PC-3 (cell line): ENCODE results near the gene PNMA6E. TPM values are rescaled to one million over a fixed set of nuclear protein-coding genes. Genes with fewer than 3 reads are reported as not detected.
A peak's percentile ranks its signal among the peaks of the same experiment; 100 is the strongest.

Source experiments
- ATAC-seq: fragments of 200-7000 bp; cut with Tn5 transposase; 2 replicates; pipeline ENCODE4 v1.9.1; 2020; ENCODE audit warnings: mild to moderate bottlenecking, moderate library complexity
- BruUV-seq: library from RNA; stranded (reverse); fragments of 400-500 nt; replicated peaks from 2 replicates; lab custom pipeline; 2021; lab: Mats Ljungman, UMichigan
- CTCF ChIA-PET: fragments of 300-600 bp; sonication (Branson Sonifier 250); formaldehyde crosslinking; loops from one replicate; lab custom pipeline; 2022; ENCODE audit warnings: antibody characterized with exemption; lab: Charles Lee
- POLR2A ChIA-PET: fragments of 300-600 bp; sonication (Branson Sonifier 250); formaldehyde crosslinking; loops from one replicate; lab custom pipeline; 2022; ENCODE audit warnings: antibody characterized with exemption; ENCODE audit not compliant: unreplicated experiment; lab: Charles Lee
- DNase-seq: peaks from one replicate; pipeline ENCODE4 v3.0.0-alpha.2; 2015
- H2AFZ ChIP-seq: fragments of 300-600 bp; sonication (generic); 2 replicates; pipeline ENCODE4 v1.6.0; 2016; ENCODE audit warnings: antibody characterized with exemption, low read length
- H3F3A ChIP-seq: fragments of 300-600 bp; sonication (generic); one replicate; pipeline ENCODE4 v1.6.0; 2017; ENCODE audit warnings: antibody characterized with exemption, low read length, control low read depth, mild to moderate bottlenecking; ENCODE audit not compliant: unreplicated experiment
- H3K27ac ChIP-seq: fragments of 300-600 bp; sonication (generic); 2 replicates; pipeline ENCODE4 v1.5.1; 2016; ENCODE audit warnings: mild to moderate bottlenecking, low read length
- H3K27me3 ChIP-seq: fragments of 300-600 bp; sonication (generic); 2 replicates; pipeline ENCODE4 v1.6.1; 2016; ENCODE audit warnings: low read length, mixed read lengths
- H3K36me3 ChIP-seq: fragments of 300-600 bp; sonication (generic); 2 replicates; pipeline ENCODE4 v1.6.1; 2016; ENCODE audit warnings: low read depth, mixed run types, low read length, mixed read lengths
- H3K4me1 ChIP-seq: fragments of 300-600 bp; sonication (generic); 2 replicates; pipeline ENCODE4 v1.5.1; 2016; ENCODE audit warnings: low read length; ENCODE audit not compliant: insufficient read depth
- H3K4me2 ChIP-seq: fragments of 300-600 bp; sonication (generic); 2 replicates; pipeline ENCODE4 v1.6.0; 2016; ENCODE audit warnings: low read length
- H3K4me3 ChIP-seq: fragments of 300-600 bp; sonication (generic); 2 replicates; pipeline ENCODE4 v1.5.1; 2016; ENCODE audit warnings: mild to moderate bottlenecking, low read length, mixed read lengths
- H3K79me2 ChIP-seq: fragments of 300-600 bp; sonication (generic); 2 replicates; pipeline ENCODE4 v1.6.1; 2017; ENCODE audit warnings: low read length, mixed read lengths
- H3K9ac ChIP-seq: fragments of 300-600 bp; sonication (generic); 2 replicates; pipeline ENCODE4 v1.6.0; 2016; ENCODE audit warnings: mild to moderate bottlenecking, low read length
- H3K9me2 ChIP-seq: fragments of 300-600 bp; sonication (generic); replicated peaks from 2 replicates; pipeline ENCODE4 v1.6.1; 2016; ENCODE audit warnings: mixed run types, low read length, mixed read lengths
- H3K9me3 ChIP-seq: fragments of 300-600 bp; sonication (generic); 2 replicates; pipeline ENCODE4 v1.6.1; 2016; ENCODE audit warnings: low read length, mixed read lengths
- H4K20me1 ChIP-seq: fragments of 300-600 bp; sonication (generic); 2 replicates; pipeline ENCODE4 v1.6.1; 2016; ENCODE audit warnings: low read length, mixed read lengths
- EZH2 ChIP-seq: fragments of 300-600 bp; sonication (generic); IDR thresholded peaks from one replicate; pipeline ENCODE4 v1.6.1; 2017; ENCODE audit warnings: antibody characterized with exemption, mild to moderate bottlenecking, low read length; ENCODE audit not compliant: unreplicated experiment
- EZH2phosphoT487 ChIP-seq: fragments of 300-600 bp; sonication (generic); IDR thresholded peaks from 2 replicates; pipeline ENCODE4 v1.6.1; 2018; ENCODE audit warnings: mild to moderate bottlenecking, antibody characterized with exemption, low read length, borderline replicate concordance
- intact Hi-C: fragments of 100-400 bp; cut with micrococcal nuclease; formaldehyde crosslinking; loops from 2 replicates; pipeline ENCODE4 v1.9.0; 2023
- total RNA-seq: library from RNA; depleted of rRNA; stranded (reverse); fragments of >200 nt; gene quantifications from 2 replicates; pipeline ENCODE4 v1.2.3, GENCODE V29; 2014
- TF ChIP-seq, protein P1 (sequence below): fragments of 300-600 bp; sonication (generic); conservative IDR thresholded peaks from 2 replicates; pipeline ENCODE4 v1.5.1; 2017; ENCODE audit warnings: antibody characterized with exemption, low read depth, mild to moderate bottlenecking, low read length

The PNMA6E gene
- total RNA-seq, 1 experiment from 2014 or later, result not detected

DNA sequence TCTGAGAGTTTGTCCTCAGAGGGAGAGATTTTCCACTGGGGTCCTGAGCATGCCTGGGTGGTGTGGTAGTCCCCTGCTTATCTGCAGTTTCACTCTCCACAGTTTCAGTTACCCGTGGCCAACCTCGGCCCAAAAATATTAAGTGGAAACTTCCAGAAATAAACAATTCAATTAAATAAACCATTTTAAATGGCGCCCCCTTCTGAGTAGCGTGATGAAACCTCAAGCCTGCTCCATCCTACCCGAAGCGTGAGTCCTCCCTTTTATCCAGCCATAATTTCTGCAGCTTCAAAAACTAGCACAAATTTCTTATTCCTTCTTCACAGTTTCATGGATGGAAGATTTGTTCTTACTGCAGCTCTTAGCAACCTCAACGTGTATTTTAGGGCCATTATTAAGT is 26.7 kb downstream of the PNMA6E start:
- H3K36me3 ChIP-seq, result no peaks in the 10 kb centered on the region
- DNase-seq (no peak), ATAC-seq (no peak)
- H3K79me2 ChIP-seq, result no peaks in the 10 kb centered on the region
- H3K4me2 ChIP-seq, result no peak overlapping the region
- H3F3A ChIP-seq, result no peaks in the 10 kb centered on the region
- no TSS peak for BruUV-seq
- H3K9me2 ChIP-seq, result no peaks in the 10 kb centered on the region
- CTCF ChIA-PET, result no interaction called here
- POLR2A ChIA-PET, result no interaction called here
- no peak overlapping the region for H3K27ac ChIP-seq
- H2AFZ ChIP-seq, result no peak overlapping the region
- TF ChIP-seq EZH2 (no peak), EZH2phosphoT487 (no peak)
- TF ChIP-seq, protein P1, sequence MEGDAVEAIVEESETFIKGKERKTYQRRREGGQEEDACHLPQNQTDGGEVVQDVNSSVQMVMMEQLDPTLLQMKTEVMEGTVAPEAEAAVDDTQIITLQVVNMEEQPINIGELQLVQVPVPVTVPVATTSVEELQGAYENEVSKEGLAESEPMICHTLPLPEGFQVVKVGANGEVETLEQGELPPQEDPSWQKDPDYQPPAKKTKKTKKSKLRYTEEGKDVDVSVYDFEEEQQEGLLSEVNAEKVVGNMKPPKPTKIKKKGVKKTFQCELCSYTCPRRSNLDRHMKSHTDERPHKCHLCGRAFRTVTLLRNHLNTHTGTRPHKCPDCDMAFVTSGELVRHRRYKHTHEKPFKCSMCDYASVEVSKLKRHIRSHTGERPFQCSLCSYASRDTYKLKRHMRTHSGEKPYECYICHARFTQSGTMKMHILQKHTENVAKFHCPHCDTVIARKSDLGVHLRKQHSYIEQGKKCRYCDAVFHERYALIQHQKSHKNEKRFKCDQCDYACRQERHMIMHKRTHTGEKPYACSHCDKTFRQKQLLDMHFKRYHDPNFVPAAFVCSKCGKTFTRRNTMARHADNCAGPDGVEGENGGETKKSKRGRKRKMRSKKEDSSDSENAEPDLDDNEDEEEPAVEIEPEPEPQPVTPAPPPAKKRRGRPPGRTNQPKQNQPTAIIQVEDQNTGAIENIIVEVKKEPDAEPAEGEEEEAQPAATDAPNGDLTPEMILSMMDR, result peak; percentile 31; the same call in 1 of the 2 replicates
- no peaks in the 10 kb centered on the region for H3K4me1 ChIP-seq
- H3K4me3 ChIP-seq, result no peak overlapping the region
- intact Hi-C loops, result no loop called here
- H4K20me1 ChIP-seq, result no peaks in the 10 kb centered on the region
- H3K27me3 ChIP-seq, result peaks cover 26% of the 10 kb centered on the region; the same call in 1 of the 2 replicates
- no peaks in the 10 kb centered on the region for H3K9me3 ChIP-seq
- no peak overlapping the region for H3K9ac ChIP-seq

DNA sequence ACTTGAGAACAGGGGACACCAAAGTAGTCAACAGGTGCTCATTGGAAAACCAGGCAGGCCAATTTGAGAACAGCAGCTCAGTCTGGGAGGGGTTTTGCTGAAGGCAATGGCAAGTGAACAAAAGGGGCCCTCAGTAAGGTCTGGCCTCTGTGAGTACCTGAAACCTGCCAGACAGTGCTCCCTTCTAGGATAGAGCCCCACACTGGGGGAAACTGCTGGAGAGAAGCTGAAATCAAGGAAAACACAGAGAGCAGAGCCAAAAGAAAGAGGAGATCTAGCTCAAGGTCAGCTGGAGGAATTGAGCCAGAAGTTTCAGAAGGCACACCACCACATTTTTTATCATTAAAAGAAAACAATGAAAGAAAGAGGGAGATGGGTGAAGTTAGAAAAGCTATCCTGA is 28.2 kb downstream of the PNMA6E start:
- Histone ChIP-seq H3K9me2 (no peaks in the 10 kb centered on the region), H3K27ac (no peak overlapping the region), H3K4me2 (no peak overlapping the region), H3K9ac (no peak overlapping the region), H3K4me1 (no peaks in the 10 kb centered on the region), H3K9me3 (no peaks in the 10 kb centered on the region), H2AFZ (no peak overlapping the region), H3F3A (no peaks in the 10 kb centered on the region), H3K79me2 (no peaks in the 10 kb centered on the region), H3K27me3 (peaks cover 28% of the 10 kb centered on the region; the same call in 1 of the 2 replicates), H4K20me1 (no peaks in the 10 kb centered on the region), H3K36me3 (no peaks in the 10 kb centered on the region), H3K4me3 (no peak overlapping the region)
- no TSS peak for BruUV-seq
- CTCF ChIA-PET, result no interaction called here
- intact Hi-C loops, result no loop called here
- no peak for TF ChIP-seq EZH2phosphoT487
- no peak for TF ChIP-seq EZH2
- TF ChIP-seq, protein P1, result no peak
- DNase-seq, result no peak
- no peak for ATAC-seq
- POLR2A ChIA-PET, result no interaction called here

DNA sequence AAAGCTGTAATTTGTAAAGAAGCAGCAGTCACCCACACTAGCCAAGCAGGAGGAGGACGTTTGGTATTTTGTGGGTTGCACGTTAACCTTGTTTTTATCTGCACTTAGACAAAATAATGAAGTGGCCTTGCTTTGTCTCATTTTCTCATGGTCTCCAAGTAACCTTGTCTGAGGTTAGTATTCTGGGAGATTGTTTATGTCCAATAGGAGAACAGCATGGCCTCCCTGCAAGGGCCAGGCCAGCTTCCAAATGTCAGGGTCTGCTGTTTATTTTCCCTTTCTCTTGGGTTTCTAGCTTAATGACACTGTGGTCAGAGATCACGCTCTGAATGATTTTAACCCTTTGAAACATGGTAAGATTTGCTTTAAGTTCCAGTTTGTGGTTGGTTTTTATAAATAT is 29.9 kb downstream of the PNMA6E start:
- H3F3A ChIP-seq, result no peaks in the 10 kb centered on the region
- H2AFZ ChIP-seq, result no peak overlapping the region
- no peaks in the 10 kb centered on the region for H4K20me1 ChIP-seq
- TF ChIP-seq EZH2phosphoT487, result no peak
- TF ChIP-seq, protein P1, result no peak
- no peak for TF ChIP-seq EZH2
- H3K27me3 ChIP-seq, result peaks cover 35% of the 10 kb centered on the region
- no peak overlapping the region for H3K27ac ChIP-seq
- DNase-seq, result no peak
- no peaks in the 10 kb centered on the region for H3K9me2 ChIP-seq
- CTCF ChIA-PET, result no interaction called here
- no peak overlapping the region for H3K4me2 ChIP-seq
- POLR2A ChIA-PET, result no interaction called here
- no peak for ATAC-seq
- no peaks in the 10 kb centered on the region for H3K36me3 ChIP-seq
- BruUV-seq, result no TSS peak
- no peaks in the 10 kb centered on the region for H3K4me1 ChIP-seq
- H3K9ac ChIP-seq, result no peak overlapping the region
- H3K4me3 ChIP-seq, result no peak overlapping the region
- intact Hi-C loops, result no loop called here
- H3K9me3 ChIP-seq, result no peaks in the 10 kb centered on the region
- H3K79me2 ChIP-seq, result no peaks in the 10 kb centered on the region
